Fibroblast of lung (primary cell): ENCODE measurements around the gene WDHD1. TPM values are rescaled to one million over a fixed set of nuclear protein-coding genes. Genes with fewer than 3 reads are reported as not detected.
"Not testable (repeated sequence)": the region's sequence is repeated elsewhere in the genome, so short reads cannot be mapped to it uniquely, and the experiment has no call there.

ENCODE experiments used
- DNase-seq, 2 donors: peaks; one replicate each; pipeline versions ENCODE4 v3.0.0 to v3.0.0-alpha.2; 2010; ENCODE audit warnings: low read depth in 2 of 2
- H2AFZ ChIP-seq: 2 replicates; pipeline ENCODE4 v1.5.1; 2012; ENCODE audit warnings: low read length, control low read depth, inconsistent platforms
- H3K27ac ChIP-seq: 2 replicates; pipeline ENCODE4 v1.5.1; 2011; ENCODE audit warnings: low read length, control low read depth; ENCODE audit not compliant: insufficient read depth
- H3K27me3 ChIP-seq: 2 replicates; pipeline ENCODE4 v1.5.1; 2011; ENCODE audit warnings: mild to moderate bottlenecking, low read length; ENCODE audit not compliant: control insufficient read depth, insufficient read depth
- H3K36me3 ChIP-seq: 2 replicates; pipeline ENCODE4 v1.5.1; 2011; ENCODE audit warnings: low read length; ENCODE audit not compliant: control insufficient read depth, insufficient read depth
- H3K4me1 ChIP-seq: 2 replicates; pipeline ENCODE4 v1.5.1; 2011; ENCODE audit warnings: low read length; ENCODE audit not compliant: control insufficient read depth, insufficient read depth; ENCODE audit errors: extremely low read depth
- H3K4me2 ChIP-seq: 2 replicates; pipeline ENCODE4 v1.5.1; 2011; ENCODE audit warnings: low read length, control low read depth; ENCODE audit not compliant: insufficient read depth; ENCODE audit errors: extremely low read depth
- H3K4me3 ChIP-seq, 4 experiments: fragments of 200-600 bp in 1 of 4; sonication (generic) in 1 of 4; replicated peaks in 1 of 4; 2 replicates each; pipeline ENCODE4 v1.5.1; 2011 to 2016; ENCODE audit warnings: low read length in 4 of 4, low read depth in 3 of 4, mild to moderate bottlenecking in 3 of 4, control low read depth in 2 of 4, inconsistent platforms in 1 of 4, mixed read lengths in 1 of 4; ENCODE audit not compliant: insufficient read depth in 1 of 4; ENCODE audit errors: control extremely low read depth in 1 of 4
- H3K79me2 ChIP-seq: 2 replicates; pipeline ENCODE4 v1.5.1; 2012; ENCODE audit warnings: mild to moderate bottlenecking, low read length, inconsistent platforms; ENCODE audit not compliant: control insufficient read depth, insufficient read depth
- H3K9ac ChIP-seq: 2 replicates; pipeline ENCODE4 v1.5.1; 2011; ENCODE audit warnings: mild to moderate bottlenecking, low read length, control low read depth; ENCODE audit not compliant: insufficient read depth
- H3K9me3 ChIP-seq: 2 replicates; pipeline ENCODE4 v1.5.1; 2012; ENCODE audit warnings: low read depth, low read length; ENCODE audit not compliant: control insufficient read depth, insufficient read depth
- H4K20me1 ChIP-seq: 2 replicates; pipeline ENCODE4 v1.5.1; 2011; ENCODE audit warnings: low read length; ENCODE audit not compliant: control insufficient read depth, insufficient read depth; ENCODE audit errors: extremely low read depth
- EZH2 ChIP-seq: IDR thresholded peaks from 2 replicates; pipeline ENCODE4 v1.5.1; 2012; ENCODE audit warnings: low read length, control low read depth, mild to moderate bottlenecking; ENCODE audit errors: missing control alignments
- polyA plus RNA-seq, 2 donors: library from polyadenylated mRNA; depleted of rRNA in 1 of 2; stranded (reverse) in 1 of 2; unstranded in 1 of 2; fragments of >200 nt; gene quantifications; 2 replicates each; pipeline ENCODE4 v1.2.1, GENCODE V29; 2011 to 2012; ENCODE audit warnings: missing spikeins in 1 of 2
- total RNA-seq: library from RNA; depleted of rRNA; stranded (reverse); fragments of >200 nt; gene quantifications from 2 replicates; pipeline ENCODE4 v1.2.1, GENCODE V29; 2014
- TF ChIP-seq, protein P1 (sequence below), 2 donors: IDR thresholded peaks in 1 of 2; conservative IDR thresholded peaks in 1 of 2; 1 replicate in 1 of 2; 2 replicates in 1 of 2; pipeline ENCODE4 v1.5.1; 2011 to 2012; ENCODE audit warnings: low read length in 2 of 2, control low read depth in 1 of 2, inconsistent platforms in 1 of 2, low read depth in 1 of 2, mild to moderate bottlenecking in 1 of 2

The WDHD1 gene
- total and polyA plus RNA-seq, 2 donors (not counting 1 experiment from before 2014, with no cell fraction given), result 7.3 to 8.6 TPM

- Histone ChIP-seq H3K9me3 (no peaks in the 10 kb centered on the region), H2AFZ (no peak overlapping the region), H3K9ac (no peak overlapping the region), H4K20me1 (no peaks in the 10 kb centered on the region), H3K4me3 (no peak overlapping the region), H3K79me2 (no peaks in the 10 kb centered on the region), H3K27ac (peak overlapping the region; percentile 69), H3K4me1 (peaks cover 7% of the 10 kb centered on the region), H3K27me3 (no peaks in the 10 kb centered on the region), H3K4me2 (no peak overlapping the region), H3K36me3 (no peaks in the 10 kb centered on the region)
- DNase-seq, result peak; percentile 21 to 70
- TF ChIP-seq, protein P1, sequence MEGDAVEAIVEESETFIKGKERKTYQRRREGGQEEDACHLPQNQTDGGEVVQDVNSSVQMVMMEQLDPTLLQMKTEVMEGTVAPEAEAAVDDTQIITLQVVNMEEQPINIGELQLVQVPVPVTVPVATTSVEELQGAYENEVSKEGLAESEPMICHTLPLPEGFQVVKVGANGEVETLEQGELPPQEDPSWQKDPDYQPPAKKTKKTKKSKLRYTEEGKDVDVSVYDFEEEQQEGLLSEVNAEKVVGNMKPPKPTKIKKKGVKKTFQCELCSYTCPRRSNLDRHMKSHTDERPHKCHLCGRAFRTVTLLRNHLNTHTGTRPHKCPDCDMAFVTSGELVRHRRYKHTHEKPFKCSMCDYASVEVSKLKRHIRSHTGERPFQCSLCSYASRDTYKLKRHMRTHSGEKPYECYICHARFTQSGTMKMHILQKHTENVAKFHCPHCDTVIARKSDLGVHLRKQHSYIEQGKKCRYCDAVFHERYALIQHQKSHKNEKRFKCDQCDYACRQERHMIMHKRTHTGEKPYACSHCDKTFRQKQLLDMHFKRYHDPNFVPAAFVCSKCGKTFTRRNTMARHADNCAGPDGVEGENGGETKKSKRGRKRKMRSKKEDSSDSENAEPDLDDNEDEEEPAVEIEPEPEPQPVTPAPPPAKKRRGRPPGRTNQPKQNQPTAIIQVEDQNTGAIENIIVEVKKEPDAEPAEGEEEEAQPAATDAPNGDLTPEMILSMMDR (conservative IDR thresholded peaks at IDR 0.05 in 1 of 2, IDR thresholded peaks at IDR 0.05 in 1 of 2; ENCODE audit: low read depth in 1 of 2, low read length in 2 of 2), result no peak
- no peak for TF ChIP-seq EZH2
Observed at GRCh38 chr14:55070981-55071411, 44.1 kb upstream of the WDHD1 start.

- DNase-seq, result no peak
- TF ChIP-seq, protein P1 (conservative IDR thresholded peaks at IDR 0.05 in 1 of 2, IDR thresholded peaks at IDR 0.05 in 1 of 2; ENCODE audit: low read depth in 1 of 2, low read length in 2 of 2), result no peak
- no peak for TF ChIP-seq EZH2
- H4K20me1 ChIP-seq, result no peaks in the 10 kb centered on the region
Observed at GRCh38 chr14:55066223-55066622, 39.3 kb upstream of the WDHD1 start.

GRCh38 chr14:55065411-55065810 is 38.5 kb upstream of the WDHD1 start:
- H4K20me1 ChIP-seq, result no peaks in the 10 kb centered on the region
- no peak for TF ChIP-seq EZH2
- TF ChIP-seq, protein P1 (conservative IDR thresholded peaks at IDR 0.05 in 1 of 2, IDR thresholded peaks at IDR 0.05 in 1 of 2; ENCODE audit: low read depth in 1 of 2, low read length in 2 of 2), result no peak
- H3K4me2 ChIP-seq, result no peak overlapping the region
- H3K4me1 ChIP-seq, result peaks cover 2% of the 10 kb centered on the region
- no peaks in the 10 kb centered on the region for H3K27me3 ChIP-seq
- no peaks in the 10 kb centered on the region for H3K9me3 ChIP-seq
- H2AFZ ChIP-seq, result no peak overlapping the region
- no peak overlapping the region for H3K4me3 ChIP-seq
- peak overlapping the region; percentile 17 for H3K27ac ChIP-seq
- H3K9ac ChIP-seq, result no peak overlapping the region
- no peak for DNase-seq
- H3K79me2 ChIP-seq, result peaks cover 25% of the 10 kb centered on the region
- H3K36me3 ChIP-seq, result peaks cover 9% of the 10 kb centered on the region

More at GRCh38 chr14:55066223-55066622, 39.3 kb upstream of the WDHD1 start:
- Histone ChIP-seq H3K4me1 (peaks cover 2% of the 10 kb centered on the region), H3K9ac (no peak overlapping the region), H3K36me3 (peaks cover 9% of the 10 kb centered on the region), H3K27ac (no peak overlapping the region), H3K4me2 (no peak overlapping the region), H3K79me2 (peaks cover 17% of the 10 kb centered on the region), H3K27me3 (no peaks in the 10 kb centered on the region), H3K9me3 (no peaks in the 10 kb centered on the region), H2AFZ (no peak overlapping the region), H3K4me3 (no peak overlapping the region)

DNA sequence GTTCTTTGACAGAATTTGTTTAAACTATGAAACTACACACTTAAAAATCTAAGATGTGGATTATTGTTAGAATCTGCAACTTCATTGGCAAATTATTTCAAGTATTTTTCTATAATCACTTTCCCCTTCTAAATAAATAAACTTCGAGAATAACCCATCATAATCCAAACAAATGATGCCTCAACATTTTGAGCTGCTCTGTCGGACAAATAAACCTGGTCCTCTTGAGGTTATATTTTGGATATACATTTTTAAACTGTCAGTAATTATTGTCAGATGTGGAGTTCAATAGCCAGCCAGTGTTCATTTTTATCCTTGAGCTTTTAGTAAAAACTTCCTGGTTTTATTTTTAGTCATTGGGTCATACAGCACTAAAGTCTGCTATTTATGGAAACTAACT is 38.0 kb upstream of the WDHD1 start:
- not testable (repeated sequence) for H4K20me1 ChIP-seq, H3K9me3 ChIP-seq, H3K4me3 ChIP-seq, DNase-seq, H3K36me3 ChIP-seq, H3K27me3 ChIP-seq, H2AFZ ChIP-seq, H3K27ac ChIP-seq, H3K4me2 ChIP-seq, H3K9ac ChIP-seq, H3K4me1 ChIP-seq
- peaks cover 29% of the 10 kb centered on the region for H3K79me2 ChIP-seq
